HCT116 (cell line): Measurements from ENCODE around the gene GPRC5C. TPM values are rescaled to one million over a fixed set of nuclear protein-coding genes. Genes with fewer than 3 reads are reported as not detected.
A peak's percentile ranks its signal among the peaks of the same experiment; 100 is the strongest.

Experiments used
- ATAC-seq: fragments of 200-7000 bp; cut with Tn5 transposase; 2 replicates; pipeline ENCODE4 v1.9.1; 2020; ENCODE audit warnings: mild to moderate bottlenecking, moderate library complexity
- Bru-seq: library from RNA; stranded (reverse); fragments of 400-500 nt; gene quantifications from one replicate; lab custom pipeline; 2021; lab: Mats Ljungman, UMichigan
- BruChase-seq, 2 experiments: library from RNA; stranded (reverse); fragments of 400-500 nt; gene quantifications; one replicate each; lab custom pipeline; 2021; lab: Mats Ljungman, UMichigan
- BruUV-seq: library from RNA; stranded (reverse); fragments of 400-500 nt; replicated peaks from 2 replicates; lab custom pipeline; 2021; lab: Mats Ljungman, UMichigan
- CTCF ChIA-PET: fragments of 300-600 bp; sonication (Branson Sonifier 250); formaldehyde crosslinking; loops from one replicate; lab custom pipeline; 2021; ENCODE audit warnings: antibody characterized with exemption; lab: Charles Lee
- POLR2A ChIA-PET: fragments of 300-600, 350-600 bp; sonication (Branson Sonifier 250); formaldehyde crosslinking; loops from one replicate; lab custom pipeline; 2021; ENCODE audit warnings: antibody characterized with exemption; lab: Charles Lee
- RAD21 ChIA-PET, 2 experiments: fragments of 300-600 bp; sonication (Branson Sonifier 250); formaldehyde crosslinking; loops; one replicate each; lab custom pipeline; 2023; ENCODE audit warnings: low total read pairs in 2 of 2; ENCODE audit not compliant: uncharacterized antibody in 2 of 2, unreplicated experiment in 2 of 2, low non-redundant PET in 1 of 2; lab: Charles Lee
- DNase-seq: peaks from one replicate; pipeline ENCODE4 v3.0.0-alpha.2; 2010; ENCODE audit warnings: low read depth, low spot score
- H2AFZ ChIP-seq: fragments of 200-600 bp; shearing (Covaris generic), sonication (generic); 2 replicates; pipeline ENCODE4 v1.6.1; 2017; ENCODE audit warnings: low read depth, mixed run types, mixed read lengths, antibody characterized with exemption, low read length; ENCODE audit not compliant: poor library complexity, severe bottlenecking
- H3K27ac ChIP-seq: 2 replicates; pipeline ENCODE4 v1.5.1; 2012; ENCODE audit warnings: low read depth, low read length
- H3K27me3 ChIP-seq: fragments of 200-600 bp; sonication (generic); 2 replicates; pipeline ENCODE4 v1.6.1; 2016; ENCODE audit warnings: mixed run types, low read length, mixed read lengths; ENCODE audit not compliant: insufficient read depth
- H3K36me3 ChIP-seq, 2 experiments: fragments of 200-500 bp in 1 of 2; fragments of 200-600 bp in 1 of 2; sonication (Bioruptor generic) in 1 of 2; sonication (generic) in 1 of 2; 2 replicates each; pipeline versions ENCODE4 v1.5.1 to v1.6.1; 2014 to 2016; ENCODE audit warnings: low read length in 2 of 2, inconsistent platforms in 1 of 2, mixed read lengths in 1 of 2, mixed run types in 1 of 2; ENCODE audit not compliant: insufficient read depth in 2 of 2, control insufficient read depth in 1 of 2
- H3K4me1 ChIP-seq, 2 experiments: fragments of 200-600 bp in 1 of 2; sonication (generic) in 1 of 2; 2 replicates each; pipeline versions ENCODE4 v1.5.1 to v1.6.1; 2012 to 2017; ENCODE audit warnings: low read length in 2 of 2, inconsistent platforms in 1 of 2, mild to moderate bottlenecking in 1 of 2, mixed read lengths in 1 of 2, mixed run types in 1 of 2, moderate library complexity in 1 of 2; ENCODE audit not compliant: insufficient read depth in 2 of 2, control insufficient read depth in 1 of 2
- H3K4me2 ChIP-seq: fragments of 200-600 bp; sonication (generic); 2 replicates; pipeline ENCODE4 v1.6.1; 2017; ENCODE audit warnings: mixed run types, low read length, mixed read lengths
- H3K4me3 ChIP-seq, 2 experiments: fragments of 200-600 bp in 1 of 2; sonication (generic) in 1 of 2; replicated peaks in 1 of 2; 2 replicates each; pipeline ENCODE4 v1.5.1; 2011 to 2016; ENCODE audit warnings: low read length in 2 of 2, control low read depth in 1 of 2, low read depth in 1 of 2, mild to moderate bottlenecking in 1 of 2, mixed read lengths in 1 of 2, mixed run types in 1 of 2
- H3K79me2 ChIP-seq: fragments of 200-600 bp; sonication (generic); 2 replicates; pipeline ENCODE4 v1.6.1; 2017; ENCODE audit warnings: mild to moderate bottlenecking, mixed run types, low read length, moderate library complexity, mixed read lengths; ENCODE audit not compliant: insufficient read depth
- H3K9ac ChIP-seq: fragments of 200-600 bp; sonication (generic); 2 replicates; pipeline ENCODE4 v1.6.1; 2016; ENCODE audit warnings: low read length, mixed read lengths
- H3K9me2 ChIP-seq: fragments of 200-600 bp; sonication (generic), shearing (Covaris generic); 2 replicates; pipeline ENCODE4 v1.6.1; 2017; ENCODE audit warnings: mixed run types, mild to moderate bottlenecking, moderate library complexity; ENCODE audit not compliant: insufficient read depth
- H3K9me3 ChIP-seq, 2 experiments: fragments of 200-500 bp in 1 of 2; fragments of 200-600 bp in 1 of 2; sonication (Bioruptor generic) in 1 of 2; sonication (generic) in 1 of 2; 2 replicates each; pipeline ENCODE4 v1.6.1; 2014 to 2017; ENCODE audit warnings: low read length in 2 of 2, mixed read lengths in 2 of 2, inconsistent platforms in 1 of 2, low read depth in 1 of 2, mild to moderate bottlenecking in 1 of 2, mixed run types in 1 of 2, moderate library complexity in 1 of 2; ENCODE audit not compliant: control insufficient read depth in 1 of 2, insufficient read depth in 1 of 2
- H4K20me1 ChIP-seq: fragments of 200-600 bp; sonication (generic), shearing (Covaris generic); 2 replicates; pipeline ENCODE4 v1.6.1; 2017; ENCODE audit warnings: mixed run types, mild to moderate bottlenecking, moderate library complexity; ENCODE audit not compliant: insufficient read depth
- CBX3 ChIP-seq: IDR thresholded peaks from 2 replicates; pipeline ENCODE4 v1.6.1; 2012; ENCODE audit warnings: low read depth
- CEBPB ChIP-seq: IDR thresholded peaks from 2 replicates; pipeline ENCODE4 v1.6.1; 2012; ENCODE audit warnings: low read depth
- EGR1 ChIP-seq: IDR thresholded peaks from 2 replicates; pipeline ENCODE4 v1.6.1; 2012; ENCODE audit warnings: low read depth
- ELF1 ChIP-seq: IDR thresholded peaks from 2 replicates; pipeline ENCODE4 v1.6.1; 2012; ENCODE audit warnings: low read depth, borderline replicate concordance
- EZH2phosphoT487 ChIP-seq: fragments of 200-600 bp; IDR thresholded peaks from 2 replicates; pipeline ENCODE4 v1.6.1; 2018; ENCODE audit warnings: antibody characterized with exemption, borderline replicate concordance
- FOSL1 ChIP-seq: IDR thresholded peaks from 2 replicates; pipeline ENCODE4 v1.6.1; 2012; ENCODE audit warnings: low read depth
- JUND ChIP-seq: IDR thresholded peaks from 2 replicates; pipeline ENCODE4 v1.6.1; 2012
- POLR2A ChIP-seq: IDR thresholded peaks from 2 replicates; pipeline ENCODE4 v1.7.0; 2011; ENCODE audit warnings: borderline replicate concordance; ENCODE audit not compliant: insufficient read depth, insufficient read length; ENCODE audit errors: extremely low read depth
- POLR2AphosphoS5 ChIP-seq: IDR thresholded peaks from 2 replicates; pipeline ENCODE4 v1.6.1; 2011; ENCODE audit warnings: mild to moderate bottlenecking, low read depth, low read length, moderate library complexity
- SIN3A ChIP-seq: IDR thresholded peaks from 2 replicates; pipeline ENCODE4 v1.6.1; 2012; ENCODE audit warnings: low read depth
- SP1 ChIP-seq: IDR thresholded peaks from 2 replicates; pipeline ENCODE4 v1.6.1; 2012; ENCODE audit warnings: low read depth
- SRF ChIP-seq: IDR thresholded peaks from 2 replicates; pipeline ENCODE4 v1.6.1; 2012; ENCODE audit warnings: low read depth
- TCF7L2 ChIP-seq: IDR thresholded peaks from 2 replicates; pipeline ENCODE4 v1.7.0; 2011; ENCODE audit warnings: borderline replicate concordance, inconsistent platforms; ENCODE audit not compliant: insufficient read depth, insufficient read length; ENCODE audit errors: extremely low read depth
- YY1 ChIP-seq: IDR thresholded peaks from 2 replicates; pipeline ENCODE4 v1.6.1; 2011; ENCODE audit warnings: low read length, low read depth, moderate library complexity, mild to moderate bottlenecking; ENCODE audit not compliant: insufficient replicate concordance; ENCODE audit errors: extremely low read depth
- ZFX ChIP-seq: fragments of 450-650 bp; IDR thresholded peaks from 2 replicates; pipeline ENCODE4 v1.6.1; 2017
- intact Hi-C: fragments of 100-400 bp; cut with micrococcal nuclease; formaldehyde crosslinking; loops from 2 replicates; pipeline ENCODE4 v1.10.0; 2022
- long read RNA-seq: library from polyadenylated mRNA; unstranded; transcript quantifications from one replicate; pipeline ENCODE4 v2.0.0, GENCODE V29; 2021; ENCODE audit not compliant: unreplicated experiment
- polyA plus RNA-seq: library from polyadenylated mRNA; unstranded; fragments of >200 nt; gene quantifications from 2 replicates; pipeline ENCODE4 v1.2.1, GENCODE V29; 2012; ENCODE audit warnings: missing spikeins
- total RNA-seq: library from RNA; stranded (reverse); gene quantifications from one replicate; pipeline ENCODE4 v1.2.1, GENCODE V29; 2021; ENCODE audit not compliant: unreplicated experiment
- TF ChIP-seq, protein P1 (sequence below): IDR thresholded peaks from 2 replicates; pipeline ENCODE4 v1.6.1; 2012
- TF ChIP-seq, protein P2 (sequence below): IDR thresholded peaks from 2 replicates; pipeline ENCODE4 v1.6.1; 2011; ENCODE audit warnings: mild to moderate bottlenecking, low read length, moderate library complexity; ENCODE audit not compliant: insufficient replicate concordance; ENCODE audit errors: extremely low read depth
- TF ChIP-seq, protein P3 (sequence below): IDR thresholded peaks from 2 replicates; pipeline ENCODE4 v1.6.1; 2012; ENCODE audit warnings: low read depth

Gene GPRC5C, protein sequence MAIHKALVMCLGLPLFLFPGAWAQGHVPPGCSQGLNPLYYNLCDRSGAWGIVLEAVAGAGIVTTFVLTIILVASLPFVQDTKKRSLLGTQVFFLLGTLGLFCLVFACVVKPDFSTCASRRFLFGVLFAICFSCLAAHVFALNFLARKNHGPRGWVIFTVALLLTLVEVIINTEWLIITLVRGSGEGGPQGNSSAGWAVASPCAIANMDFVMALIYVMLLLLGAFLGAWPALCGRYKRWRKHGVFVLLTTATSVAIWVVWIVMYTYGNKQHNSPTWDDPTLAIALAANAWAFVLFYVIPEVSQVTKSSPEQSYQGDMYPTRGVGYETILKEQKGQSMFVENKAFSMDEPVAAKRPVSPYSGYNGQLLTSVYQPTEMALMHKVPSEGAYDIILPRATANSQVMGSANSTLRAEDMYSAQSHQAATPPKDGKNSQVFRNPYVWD
- total RNA-seq = 54.4 TPM
- 83.1 and 93.8 TPM in 2 replicates for polyA plus RNA-seq
- percentile 63 among the genes with signal in this experiment for Bru-seq, nascent RNA
- BruChase-seq, experiment 1, labeled RNA remaining after a 6-hour chase = percentile 57 among the genes with signal in this experiment
- percentile 64 among the genes with signal in this experiment for BruChase-seq, experiment 2, labeled RNA remaining after a 2-hour chase
- long read RNA-seq, transcript GPRC5C-207 (1 exons, 2,224 nt) = minor isoform, 5 of 75 reads
- long read RNA-seq, transcript GPRC5C-202 (4 exons, 2,988 nt) = major isoform, 27 of 75 reads
- long read RNA-seq, partial matches to known transcripts = 25 of 75 reads
- long read RNA-seq, other reads (novel, unspliced or antisense) = 15 of 75 reads

DNA sequence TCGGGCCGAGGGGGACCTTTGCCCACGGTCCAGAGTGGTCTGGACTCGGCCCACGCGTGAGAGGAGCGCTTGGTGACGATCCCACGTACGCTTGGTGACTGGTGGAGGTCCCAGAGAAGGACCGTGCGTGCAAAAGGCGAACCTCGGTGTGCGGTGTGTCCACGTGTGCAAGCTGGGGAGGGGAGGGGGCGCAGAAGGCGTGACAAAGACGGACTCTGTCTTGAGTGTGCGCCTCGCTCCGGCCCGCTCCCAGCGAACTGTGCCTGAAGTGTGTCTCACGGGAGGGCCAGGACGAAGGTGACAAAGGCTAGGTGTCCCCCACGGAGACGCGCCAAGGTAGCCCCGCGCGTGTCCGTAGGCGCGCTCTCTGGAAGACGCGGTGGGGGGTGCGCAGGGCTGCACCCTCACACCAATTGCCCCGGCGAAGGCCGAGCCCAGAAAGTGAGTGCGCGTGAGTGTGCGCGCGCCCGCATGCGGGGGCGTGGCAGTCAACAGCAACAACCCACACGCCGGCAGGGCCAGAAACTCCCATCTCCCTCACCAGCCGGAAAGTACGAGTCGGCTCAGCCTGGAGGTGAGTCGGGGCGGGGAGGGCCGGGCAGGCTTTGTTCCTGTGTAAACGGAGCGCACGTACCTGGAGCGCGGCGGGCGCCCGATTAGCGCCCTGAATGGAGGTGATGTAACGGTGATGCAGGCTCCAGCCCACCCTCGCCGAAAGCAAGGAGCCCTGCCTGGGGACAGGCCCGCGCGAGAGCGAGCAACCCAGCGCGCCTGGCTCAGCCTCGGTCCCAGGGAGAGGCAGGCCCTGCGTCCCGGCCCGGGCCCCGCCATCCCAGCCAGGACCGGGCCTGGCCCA lies at the start of gene GPRC5C:
Gene GPRC5C (plus strand): TSS at position 521 of the 856 bp plus-strand sequence. CDS start 7,689 bp downstream, outside the sequence.
- Histone ChIP-seq H3K4me1 (peaks cover 35 to 59% of the 10 kb centered on the region in 2 experiments), H3K4me3 (peak within 1 kb of the TSS; percentile 64 to 70), H3K27me3 (no peaks in the 10 kb centered on the region), H4K20me1 (no peaks in the 10 kb centered on the region), H3K27ac (peak within 1 kb of the TSS; percentile 89), H2AFZ (peak within 1 kb of the TSS; percentile 25), H3K4me2 (peak within 1 kb of the TSS; percentile 86), H3K9me3 (no peaks in the 10 kb centered on the region), H3K9me2 (no peaks in the 10 kb centered on the region), H3K79me2 (peaks cover 3% of the 10 kb centered on the region; the same call in 1 of the 2 replicates), H3K9ac (peak within 1 kb of the TSS; percentile 66), H3K36me3 (no peaks in the 10 kb centered on the region)
- peak; percentile 66 for DNase-seq
- RAD21 ChIA-PET = no interaction called here
- intact Hi-C loops = loop anchor here (2.0 kb wide), 1 partner anchor 15 kb away; no protein-coding TSS in a partner anchor
- POLR2A ChIA-PET = interaction anchor here (2.1 kb wide), 1 partner anchor 15 kb away, joined by 10 read pairs; no protein-coding TSS in a partner anchor
- ATAC-seq = peak; percentile 78
- no TSS peak for BruUV-seq
- CTCF ChIA-PET = no interaction called here
- TF ChIP-seq ELF1 = no peak
- 0 out of 2 replicates have a peak, but pooled peaks have one; percentile 27 for TF ChIP-seq CBX3
- TF ChIP-seq SRF = no peak
- TF ChIP-seq CEBPB = no peak
- TF ChIP-seq POLR2A = peak; percentile 70
- TF ChIP-seq EZH2phosphoT487 = no peak
- no peak; the same call in 1 of the 2 replicates for TF ChIP-seq SP1
- TF ChIP-seq YY1 = no peak
- TF ChIP-seq JUND = no peak
- TF ChIP-seq FOSL1 = no peak
- TF ChIP-seq, protein P1, sequence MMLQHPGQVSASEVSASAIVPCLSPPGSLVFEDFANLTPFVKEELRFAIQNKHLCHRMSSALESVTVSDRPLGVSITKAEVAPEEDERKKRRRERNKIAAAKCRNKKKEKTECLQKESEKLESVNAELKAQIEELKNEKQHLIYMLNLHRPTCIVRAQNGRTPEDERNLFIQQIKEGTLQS = no peak
- peak; percentile 93 for TF ChIP-seq SIN3A
- TF ChIP-seq, protein P2, sequence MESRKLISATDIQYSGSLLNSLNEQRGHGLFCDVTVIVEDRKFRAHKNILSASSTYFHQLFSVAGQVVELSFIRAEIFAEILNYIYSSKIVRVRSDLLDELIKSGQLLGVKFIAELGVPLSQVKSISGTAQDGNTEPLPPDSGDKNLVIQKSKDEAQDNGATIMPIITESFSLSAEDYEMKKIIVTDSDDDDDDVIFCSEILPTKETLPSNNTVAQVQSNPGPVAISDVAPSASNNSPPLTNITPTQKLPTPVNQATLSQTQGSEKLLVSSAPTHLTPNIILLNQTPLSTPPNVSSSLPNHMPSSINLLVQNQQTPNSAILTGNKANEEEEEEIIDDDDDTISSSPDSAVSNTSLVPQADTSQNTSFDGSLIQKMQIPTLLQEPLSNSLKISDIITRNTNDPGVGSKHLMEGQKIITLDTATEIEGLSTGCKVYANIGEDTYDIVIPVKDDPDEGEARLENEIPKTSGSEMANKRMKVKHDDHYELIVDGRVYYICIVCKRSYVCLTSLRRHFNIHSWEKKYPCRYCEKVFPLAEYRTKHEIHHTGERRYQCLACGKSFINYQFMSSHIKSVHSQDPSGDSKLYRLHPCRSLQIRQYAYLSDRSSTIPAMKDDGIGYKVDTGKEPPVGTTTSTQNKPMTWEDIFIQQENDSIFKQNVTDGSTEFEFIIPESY = peak; percentile 3
- TF ChIP-seq, protein P3, sequence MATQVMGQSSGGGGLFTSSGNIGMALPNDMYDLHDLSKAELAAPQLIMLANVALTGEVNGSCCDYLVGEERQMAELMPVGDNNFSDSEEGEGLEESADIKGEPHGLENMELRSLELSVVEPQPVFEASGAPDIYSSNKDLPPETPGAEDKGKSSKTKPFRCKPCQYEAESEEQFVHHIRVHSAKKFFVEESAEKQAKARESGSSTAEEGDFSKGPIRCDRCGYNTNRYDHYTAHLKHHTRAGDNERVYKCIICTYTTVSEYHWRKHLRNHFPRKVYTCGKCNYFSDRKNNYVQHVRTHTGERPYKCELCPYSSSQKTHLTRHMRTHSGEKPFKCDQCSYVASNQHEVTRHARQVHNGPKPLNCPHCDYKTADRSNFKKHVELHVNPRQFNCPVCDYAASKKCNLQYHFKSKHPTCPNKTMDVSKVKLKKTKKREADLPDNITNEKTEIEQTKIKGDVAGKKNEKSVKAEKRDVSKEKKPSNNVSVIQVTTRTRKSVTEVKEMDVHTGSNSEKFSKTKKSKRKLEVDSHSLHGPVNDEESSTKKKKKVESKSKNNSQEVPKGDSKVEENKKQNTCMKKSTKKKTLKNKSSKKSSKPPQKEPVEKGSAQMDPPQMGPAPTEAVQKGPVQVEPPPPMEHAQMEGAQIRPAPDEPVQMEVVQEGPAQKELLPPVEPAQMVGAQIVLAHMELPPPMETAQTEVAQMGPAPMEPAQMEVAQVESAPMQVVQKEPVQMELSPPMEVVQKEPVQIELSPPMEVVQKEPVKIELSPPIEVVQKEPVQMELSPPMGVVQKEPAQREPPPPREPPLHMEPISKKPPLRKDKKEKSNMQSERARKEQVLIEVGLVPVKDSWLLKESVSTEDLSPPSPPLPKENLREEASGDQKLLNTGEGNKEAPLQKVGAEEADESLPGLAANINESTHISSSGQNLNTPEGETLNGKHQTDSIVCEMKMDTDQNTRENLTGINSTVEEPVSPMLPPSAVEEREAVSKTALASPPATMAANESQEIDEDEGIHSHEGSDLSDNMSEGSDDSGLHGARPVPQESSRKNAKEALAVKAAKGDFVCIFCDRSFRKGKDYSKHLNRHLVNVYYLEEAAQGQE = no peak
- TF ChIP-seq EGR1 = peak; percentile 98
- TF ChIP-seq TCF7L2 = peak; percentile 78
- TF ChIP-seq ZFX = peak; percentile 68
- peak; percentile 89 for TF ChIP-seq POLR2AphosphoS5
